ENCODE data around the gene ZNF778. TPM values are rescaled to one million over a fixed set of nuclear protein-coding genes. Genes with fewer than 3 reads are reported as not detected.

Gene ZNF778
- total and polyA plus RNA-seq, 2 of the 13 experiments (the other 11 are each of a cell fraction or from before 2014, with no cell fraction given): 3.8 to 7.2 TPM

DNA sequence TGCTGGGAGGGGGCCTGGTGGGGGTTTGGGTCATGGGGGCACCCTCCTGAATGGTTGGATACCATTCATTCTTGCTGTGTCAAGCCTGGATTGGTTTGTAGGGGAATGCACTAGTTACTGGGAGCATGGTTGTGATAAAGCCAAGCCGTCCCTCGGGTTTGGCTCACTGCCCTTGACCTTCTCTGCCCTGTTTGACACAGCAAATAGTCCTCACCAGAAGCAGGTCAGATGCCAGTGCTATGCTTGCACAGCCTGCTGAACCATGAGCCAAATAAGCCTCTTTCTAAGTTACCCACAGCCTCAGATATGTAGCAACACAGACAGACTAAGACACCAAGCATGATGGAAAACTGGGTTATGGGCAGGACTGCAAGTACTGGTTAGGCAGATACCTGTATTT is 14.6 kb downstream of the ZNF778 start (continued):
- TF ChIP-seq ARHGAP35 (CRISPR knock-in tag; IDR thresholded peaks at IDR 0.05; ENCODE audit: borderline replicate concordance): no peak
- peak; percentile 85 for TF ChIP-seq GATAD2A (CRISPR knock-in tag; IDR thresholded peaks at IDR 0.05)
- no peak for TF ChIP-seq ZNF660 (CRISPR knock-in tag; IDR thresholded peaks at IDR 0.05; ENCODE audit: borderline replicate concordance, low read depth)
- TF ChIP-seq, protein P1, sequence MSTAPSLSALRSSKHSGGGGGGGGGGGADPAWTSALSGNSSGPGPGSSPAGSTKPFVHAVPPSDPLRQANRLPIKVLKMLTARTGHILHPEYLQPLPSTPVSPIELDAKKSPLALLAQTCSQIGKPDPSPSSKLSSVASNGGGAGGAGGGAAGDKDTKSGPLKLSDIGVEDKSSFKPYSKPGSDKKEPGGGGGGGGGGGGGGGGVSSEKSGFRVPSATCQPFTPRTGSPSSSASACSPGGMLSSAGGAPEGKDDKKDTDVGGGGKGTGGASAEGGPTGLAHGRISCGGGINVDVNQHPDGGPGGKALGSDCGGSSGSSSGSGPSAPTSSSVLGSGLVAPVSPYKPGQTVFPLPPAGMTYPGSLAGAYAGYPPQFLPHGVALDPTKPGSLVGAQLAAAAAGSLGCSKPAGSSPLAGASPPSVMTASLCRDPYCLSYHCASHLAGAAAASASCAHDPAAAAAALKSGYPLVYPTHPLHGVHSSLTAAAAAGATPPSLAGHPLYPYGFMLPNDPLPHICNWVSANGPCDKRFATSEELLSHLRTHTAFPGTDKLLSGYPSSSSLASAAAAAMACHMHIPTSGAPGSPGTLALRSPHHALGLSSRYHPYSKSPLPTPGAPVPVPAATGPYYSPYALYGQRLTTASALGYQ (CRISPR knock-in tag; IDR thresholded peaks at IDR 0.05): no peak
- TF ChIP-seq, protein P2, sequence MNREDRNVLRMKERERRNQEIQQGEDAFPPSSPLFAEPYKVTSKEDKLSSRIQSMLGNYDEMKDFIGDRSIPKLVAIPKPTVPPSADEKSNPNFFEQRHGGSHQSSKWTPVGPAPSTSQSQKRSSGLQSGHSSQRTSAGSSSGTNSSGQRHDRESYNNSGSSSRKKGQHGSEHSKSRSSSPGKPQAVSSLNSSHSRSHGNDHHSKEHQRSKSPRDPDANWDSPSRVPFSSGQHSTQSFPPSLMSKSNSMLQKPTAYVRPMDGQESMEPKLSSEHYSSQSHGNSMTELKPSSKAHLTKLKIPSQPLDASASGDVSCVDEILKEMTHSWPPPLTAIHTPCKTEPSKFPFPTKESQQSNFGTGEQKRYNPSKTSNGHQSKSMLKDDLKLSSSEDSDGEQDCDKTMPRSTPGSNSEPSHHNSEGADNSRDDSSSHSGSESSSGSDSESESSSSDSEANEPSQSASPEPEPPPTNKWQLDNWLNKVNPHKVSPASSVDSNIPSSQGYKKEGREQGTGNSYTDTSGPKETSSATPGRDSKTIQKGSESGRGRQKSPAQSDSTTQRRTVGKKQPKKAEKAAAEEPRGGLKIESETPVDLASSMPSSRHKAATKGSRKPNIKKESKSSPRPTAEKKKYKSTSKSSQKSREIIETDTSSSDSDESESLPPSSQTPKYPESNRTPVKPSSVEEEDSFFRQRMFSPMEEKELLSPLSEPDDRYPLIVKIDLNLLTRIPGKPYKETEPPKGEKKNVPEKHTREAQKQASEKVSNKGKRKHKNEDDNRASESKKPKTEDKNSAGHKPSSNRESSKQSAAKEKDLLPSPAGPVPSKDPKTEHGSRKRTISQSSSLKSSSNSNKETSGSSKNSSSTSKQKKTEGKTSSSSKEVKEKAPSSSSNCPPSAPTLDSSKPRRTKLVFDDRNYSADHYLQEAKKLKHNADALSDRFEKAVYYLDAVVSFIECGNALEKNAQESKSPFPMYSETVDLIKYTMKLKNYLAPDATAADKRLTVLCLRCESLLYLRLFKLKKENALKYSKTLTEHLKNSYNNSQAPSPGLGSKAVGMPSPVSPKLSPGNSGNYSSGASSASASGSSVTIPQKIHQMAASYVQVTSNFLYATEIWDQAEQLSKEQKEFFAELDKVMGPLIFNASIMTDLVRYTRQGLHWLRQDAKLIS (CRISPR knock-in tag; IDR thresholded peaks at IDR 0.05): no peak
- TF ChIP-seq, protein P3, sequence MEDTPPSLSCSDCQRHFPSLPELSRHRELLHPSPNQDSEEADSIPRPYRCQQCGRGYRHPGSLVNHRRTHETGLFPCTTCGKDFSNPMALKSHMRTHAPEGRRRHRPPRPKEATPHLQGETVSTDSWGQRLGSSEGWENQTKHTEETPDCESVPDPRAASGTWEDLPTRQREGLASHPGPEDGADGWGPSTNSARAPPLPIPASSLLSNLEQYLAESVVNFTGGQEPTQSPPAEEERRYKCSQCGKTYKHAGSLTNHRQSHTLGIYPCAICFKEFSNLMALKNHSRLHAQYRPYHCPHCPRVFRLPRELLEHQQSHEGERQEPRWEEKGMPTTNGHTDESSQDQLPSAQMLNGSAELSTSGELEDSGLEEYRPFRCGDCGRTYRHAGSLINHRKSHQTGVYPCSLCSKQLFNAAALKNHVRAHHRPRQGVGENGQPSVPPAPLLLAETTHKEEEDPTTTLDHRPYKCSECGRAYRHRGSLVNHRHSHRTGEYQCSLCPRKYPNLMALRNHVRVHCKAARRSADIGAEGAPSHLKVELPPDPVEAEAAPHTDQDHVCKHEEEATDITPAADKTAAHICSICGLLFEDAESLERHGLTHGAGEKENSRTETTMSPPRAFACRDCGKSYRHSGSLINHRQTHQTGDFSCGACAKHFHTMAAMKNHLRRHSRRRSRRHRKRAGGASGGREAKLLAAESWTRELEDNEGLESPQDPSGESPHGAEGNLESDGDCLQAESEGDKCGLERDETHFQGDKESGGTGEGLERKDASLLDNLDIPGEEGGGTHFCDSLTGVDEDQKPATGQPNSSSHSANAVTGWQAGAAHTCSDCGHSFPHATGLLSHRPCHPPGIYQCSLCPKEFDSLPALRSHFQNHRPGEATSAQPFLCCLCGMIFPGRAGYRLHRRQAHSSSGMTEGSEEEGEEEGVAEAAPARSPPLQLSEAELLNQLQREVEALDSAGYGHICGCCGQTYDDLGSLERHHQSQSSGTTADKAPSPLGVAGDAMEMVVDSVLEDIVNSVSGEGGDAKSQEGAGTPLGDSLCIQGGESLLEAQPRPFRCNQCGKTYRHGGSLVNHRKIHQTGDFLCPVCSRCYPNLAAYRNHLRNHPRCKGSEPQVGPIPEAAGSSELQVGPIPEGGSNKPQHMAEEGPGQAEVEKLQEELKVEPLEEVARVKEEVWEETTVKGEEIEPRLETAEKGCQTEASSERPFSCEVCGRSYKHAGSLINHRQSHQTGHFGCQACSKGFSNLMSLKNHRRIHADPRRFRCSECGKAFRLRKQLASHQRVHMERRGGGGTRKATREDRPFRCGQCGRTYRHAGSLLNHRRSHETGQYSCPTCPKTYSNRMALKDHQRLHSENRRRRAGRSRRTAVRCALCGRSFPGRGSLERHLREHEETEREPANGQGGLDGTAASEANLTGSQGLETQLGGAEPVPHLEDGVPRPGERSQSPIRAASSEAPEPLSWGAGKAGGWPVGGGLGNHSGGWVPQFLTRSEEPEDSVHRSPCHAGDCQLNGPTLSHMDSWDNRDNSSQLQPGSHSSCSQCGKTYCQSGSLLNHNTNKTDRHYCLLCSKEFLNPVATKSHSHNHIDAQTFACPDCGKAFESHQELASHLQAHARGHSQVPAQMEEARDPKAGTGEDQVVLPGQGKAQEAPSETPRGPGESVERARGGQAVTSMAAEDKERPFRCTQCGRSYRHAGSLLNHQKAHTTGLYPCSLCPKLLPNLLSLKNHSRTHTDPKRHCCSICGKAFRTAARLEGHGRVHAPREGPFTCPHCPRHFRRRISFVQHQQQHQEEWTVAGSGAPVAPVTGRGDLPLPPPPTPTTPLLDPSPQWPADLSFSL (CRISPR knock-in tag; IDR thresholded peaks at IDR 0.05): no peak
- TF ChIP-seq ZNF431 (CRISPR knock-in tag; IDR thresholded peaks at IDR 0.05; ENCODE audit: borderline replicate concordance, low read depth): 0 out of 2 replicates have a peak, but pooled peaks have one; percentile 57
- TF ChIP-seq ZSCAN25 (CRISPR knock-in tag; IDR thresholded peaks at IDR 0.05): no peak
- TF ChIP-seq, protein P4, sequence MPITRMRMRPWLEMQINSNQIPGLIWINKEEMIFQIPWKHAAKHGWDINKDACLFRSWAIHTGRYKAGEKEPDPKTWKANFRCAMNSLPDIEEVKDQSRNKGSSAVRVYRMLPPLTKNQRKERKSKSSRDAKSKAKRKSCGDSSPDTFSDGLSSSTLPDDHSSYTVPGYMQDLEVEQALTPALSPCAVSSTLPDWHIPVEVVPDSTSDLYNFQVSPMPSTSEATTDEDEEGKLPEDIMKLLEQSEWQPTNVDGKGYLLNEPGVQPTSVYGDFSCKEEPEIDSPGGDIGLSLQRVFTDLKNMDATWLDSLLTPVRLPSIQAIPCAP (CRISPR knock-in tag; IDR thresholded peaks at IDR 0.05; ENCODE audit: low read depth): no peak
- TF ChIP-seq ATAD3A (CRISPR knock-in tag; IDR thresholded peaks at IDR 0.05): no peak
- peak; percentile 89 for TF ChIP-seq SAP130 (CRISPR knock-in tag; IDR thresholded peaks at IDR 0.05; ENCODE audit: low read depth)
- TF ChIP-seq ZNF572 (CRISPR knock-in tag; IDR thresholded peaks at IDR 0.05): no peak
- no peak for TF ChIP-seq PAWR (CRISPR knock-in tag; IDR thresholded peaks at IDR 0.05; ENCODE audit: borderline replicate concordance)
- TF ChIP-seq, protein P5, sequence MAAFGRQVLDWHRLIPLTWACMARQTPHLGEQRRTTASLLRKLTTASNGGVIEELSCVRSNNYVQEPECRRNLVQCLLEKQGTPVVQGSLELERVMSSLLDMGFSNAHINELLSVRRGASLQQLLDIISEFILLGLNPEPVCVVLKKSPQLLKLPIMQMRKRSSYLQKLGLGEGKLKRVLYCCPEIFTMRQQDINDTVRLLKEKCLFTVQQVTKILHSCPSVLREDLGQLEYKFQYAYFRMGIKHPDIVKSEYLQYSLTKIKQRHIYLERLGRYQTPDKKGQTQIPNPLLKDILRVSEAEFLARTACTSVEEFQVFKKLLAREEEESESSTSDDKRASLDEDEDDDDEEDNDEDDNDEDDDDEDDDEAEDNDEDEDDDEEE (CRISPR knock-in tag; IDR thresholded peaks at IDR 0.05): no peak
- TF ChIP-seq NFKB2 (CRISPR knock-in tag; IDR thresholded peaks at IDR 0.05; ENCODE audit: borderline replicate concordance): no peak
- TF ChIP-seq NCOA2 (CRISPR knock-in tag; IDR thresholded peaks at IDR 0.05): peak; percentile 76
- TF ChIP-seq ZNF564 (CRISPR knock-in tag; IDR thresholded peaks at IDR 0.05): peak; percentile 100

Data from HepG2 (cell line).